ENCODE data around the gene LYPD6.
"Not testable (repeated sequence)": the region's sequence is repeated elsewhere in the genome, so short reads cannot be mapped to it uniquely, and the experiment has no call there.

Gene LYPD6

GRCh38 chr2:149473521-149473920 is 143.1 kb downstream of the LYPD6 start:
- Histone ChIP-seq H3K4me3 (ENCODE audit: low read depth, low read length) (no peak overlapping the region), H3K27ac (ENCODE audit: low read depth, low read length) (no peak overlapping the region), H3K4me1 (ENCODE audit: control insufficient read depth, insufficient read depth, low read length) (no peaks in the 10 kb centered on the region), H3K9me3 (ENCODE audit: control insufficient read depth, insufficient read depth, low read length) (no peaks in the 10 kb centered on the region), H3K9ac (ENCODE audit: low read depth, low read length) (no peak overlapping the region), H3K27me3 (ENCODE audit: control insufficient read depth, insufficient read depth, low read length) (no peaks in the 10 kb centered on the region), H3K36me3 (ENCODE audit: control insufficient read depth, insufficient read depth, low read length) (peaks cover 9% of the 10 kb centered on the region; the same call in 1 of the 2 replicates)

- Histone ChIP-seq H3K27me3 (ENCODE audit: control insufficient read depth, insufficient read depth, low read length) (no peaks in the 10 kb centered on the region), H3K36me3 (ENCODE audit: control insufficient read depth, insufficient read depth, low read length) (no peaks in the 10 kb centered on the region), H3K4me1 (ENCODE audit: control insufficient read depth, insufficient read depth, low read length) (peaks cover 3% of the 10 kb centered on the region), H3K9me3 (ENCODE audit: control insufficient read depth, insufficient read depth, low read length) (no peaks in the 10 kb centered on the region), H3K4me3 (ENCODE audit: low read depth, low read length) (no peak overlapping the region), H3K9ac (ENCODE audit: low read depth, low read length) (no peak overlapping the region), H3K27ac (ENCODE audit: low read depth, low read length) (peak overlapping the region; percentile 27)
Measured at GRCh38 chr2:149483004-149483605, 152.7 kb downstream of the LYPD6 start.

GRCh38 chr2:149486664-149487063 is 156.3 kb downstream of the LYPD6 start:
- Histone ChIP-seq H3K27ac (ENCODE audit: low read depth, low read length) (no peak overlapping the region), H3K4me3 (ENCODE audit: low read depth, low read length) (no peak overlapping the region), H3K36me3 (ENCODE audit: control insufficient read depth, insufficient read depth, low read length) (no peaks in the 10 kb centered on the region), H3K4me1 (ENCODE audit: control insufficient read depth, insufficient read depth, low read length) (peaks cover 14% of the 10 kb centered on the region), H3K9ac (ENCODE audit: low read depth, low read length) (no peak overlapping the region), H3K9me3 (ENCODE audit: control insufficient read depth, insufficient read depth, low read length) (no peaks in the 10 kb centered on the region), H3K27me3 (ENCODE audit: control insufficient read depth, insufficient read depth, low read length) (no peaks in the 10 kb centered on the region)

- no peak overlapping the region for H3K27ac ChIP-seq (ENCODE audit: low read depth, low read length)
- no peak overlapping the region for H3K4me3 ChIP-seq (ENCODE audit: low read depth, low read length)
- no peaks in the 10 kb centered on the region for H3K27me3 ChIP-seq (ENCODE audit: control insufficient read depth, insufficient read depth, low read length)
- no peaks in the 10 kb centered on the region for H3K36me3 ChIP-seq (ENCODE audit: control insufficient read depth, insufficient read depth, low read length)
- peaks cover 14% of the 10 kb centered on the region for H3K4me1 ChIP-seq (ENCODE audit: control insufficient read depth, insufficient read depth, low read length)
- no peak overlapping the region for H3K9ac ChIP-seq (ENCODE audit: low read depth, low read length)
- no peaks in the 10 kb centered on the region for H3K9me3 ChIP-seq (ENCODE audit: control insufficient read depth, insufficient read depth, low read length)
Measured at GRCh38 chr2:149487189-149487588, 156.8 kb downstream of the LYPD6 start.

- no peak overlapping the region for H3K27ac ChIP-seq (ENCODE audit: low read depth, low read length)
- H3K27me3 ChIP-seq (ENCODE audit: control insufficient read depth, insufficient read depth, low read length) = no peaks in the 10 kb centered on the region
Measured at GRCh38 chr2:149488706-149489440, 158.5 kb downstream of the LYPD6 start.

GRCh38 chr2:149489452-149489851 is 159.1 kb downstream of the LYPD6 start:
- no peak overlapping the region for H3K4me3 ChIP-seq (ENCODE audit: low read depth, low read length)
- no peaks in the 10 kb centered on the region for H3K36me3 ChIP-seq (ENCODE audit: control insufficient read depth, insufficient read depth, low read length)
- H3K27ac ChIP-seq (ENCODE audit: low read depth, low read length) = no peak overlapping the region
- H3K9me3 ChIP-seq (ENCODE audit: control insufficient read depth, insufficient read depth, low read length) = no peaks in the 10 kb centered on the region
- H3K4me1 ChIP-seq (ENCODE audit: control insufficient read depth, insufficient read depth, low read length) = peaks cover 13% of the 10 kb centered on the region; the same call in 1 of the 2 replicates
- no peaks in the 10 kb centered on the region for H3K27me3 ChIP-seq (ENCODE audit: control insufficient read depth, insufficient read depth, low read length)
- no peak overlapping the region for H3K9ac ChIP-seq (ENCODE audit: low read depth, low read length)

More at GRCh38 chr2:149488706-149489440, 158.5 kb downstream of the LYPD6 start:
- Histone ChIP-seq H3K4me1 (ENCODE audit: control insufficient read depth, insufficient read depth, low read length) (peaks cover 13% of the 10 kb centered on the region; the same call in 1 of the 2 replicates), H3K36me3 (ENCODE audit: control insufficient read depth, insufficient read depth, low read length) (no peaks in the 10 kb centered on the region), H3K9ac (ENCODE audit: low read depth, low read length) (no peak overlapping the region), H3K4me3 (ENCODE audit: low read depth, low read length) (no peak overlapping the region), H3K9me3 (ENCODE audit: control insufficient read depth, insufficient read depth, low read length) (no peaks in the 10 kb centered on the region)

GRCh38 chr2:149490296-149490695 is 159.9 kb downstream of the LYPD6 start:
- Histone ChIP-seq H3K9ac (ENCODE audit: low read depth, low read length) (no peak overlapping the region), H3K4me1 (ENCODE audit: control insufficient read depth, insufficient read depth, low read length) (peaks cover 13% of the 10 kb centered on the region; the same call in 1 of the 2 replicates), H3K36me3 (ENCODE audit: control insufficient read depth, insufficient read depth, low read length) (no peaks in the 10 kb centered on the region), H3K27ac (ENCODE audit: low read depth, low read length) (no peak overlapping the region), H3K27me3 (ENCODE audit: control insufficient read depth, insufficient read depth, low read length) (no peaks in the 10 kb centered on the region), H3K4me3 (ENCODE audit: low read depth, low read length) (no peak overlapping the region), H3K9me3 (ENCODE audit: control insufficient read depth, insufficient read depth, low read length) (no peaks in the 10 kb centered on the region)

- Histone ChIP-seq H3K27ac (ENCODE audit: low read depth, low read length) (no peak overlapping the region), H3K4me1 (ENCODE audit: control insufficient read depth, insufficient read depth, low read length) (peaks cover 13% of the 10 kb centered on the region; the same call in 1 of the 2 replicates), H3K36me3 (ENCODE audit: control insufficient read depth, insufficient read depth, low read length) (no peaks in the 10 kb centered on the region), H3K4me3 (ENCODE audit: low read depth, low read length) (no peak overlapping the region), H3K9me3 (ENCODE audit: control insufficient read depth, insufficient read depth, low read length) (no peaks in the 10 kb centered on the region), H3K9ac (ENCODE audit: low read depth, low read length) (no peak overlapping the region), H3K27me3 (ENCODE audit: control insufficient read depth, insufficient read depth, low read length) (no peaks in the 10 kb centered on the region)
Measured at GRCh38 chr2:149492923-149493322, 162.5 kb downstream of the LYPD6 start.

- not testable (repeated sequence) for H3K27me3 ChIP-seq (ENCODE audit: control insufficient read depth, insufficient read depth, low read length); H3K4me3 ChIP-seq (ENCODE audit: low read depth, low read length); H3K9me3 ChIP-seq (ENCODE audit: control insufficient read depth, insufficient read depth, low read length); H3K4me1 ChIP-seq (ENCODE audit: control insufficient read depth, insufficient read depth, low read length); H3K27ac ChIP-seq (ENCODE audit: low read depth, low read length); H3K9ac ChIP-seq (ENCODE audit: low read depth, low read length); H3K36me3 ChIP-seq (ENCODE audit: control insufficient read depth, insufficient read depth, low read length)
Measured at GRCh38 chr2:149499204-149499603, 168.8 kb downstream of the LYPD6 start.

- not testable (repeated sequence) for H3K9ac ChIP-seq (ENCODE audit: low read depth, low read length); H3K9me3 ChIP-seq (ENCODE audit: control insufficient read depth, insufficient read depth, low read length); H3K4me1 ChIP-seq (ENCODE audit: control insufficient read depth, insufficient read depth, low read length); H3K27ac ChIP-seq (ENCODE audit: low read depth, low read length); H3K27me3 ChIP-seq (ENCODE audit: control insufficient read depth, insufficient read depth, low read length); H3K36me3 ChIP-seq (ENCODE audit: control insufficient read depth, insufficient read depth, low read length); H3K4me3 ChIP-seq (ENCODE audit: low read depth, low read length)
Measured at GRCh38 chr2:149506808-149507207, 176.4 kb downstream of the LYPD6 start.

- H3K27ac ChIP-seq (ENCODE audit: low read depth, low read length) = no peak overlapping the region
- H3K4me1 ChIP-seq (ENCODE audit: control insufficient read depth, insufficient read depth, low read length) = no peaks in the 10 kb centered on the region
- no peaks in the 10 kb centered on the region for H3K9me3 ChIP-seq (ENCODE audit: control insufficient read depth, insufficient read depth, low read length)
- no peaks in the 10 kb centered on the region for H3K27me3 ChIP-seq (ENCODE audit: control insufficient read depth, insufficient read depth, low read length)
- no peak overlapping the region for H3K4me3 ChIP-seq (ENCODE audit: low read depth, low read length)
- H3K36me3 ChIP-seq (ENCODE audit: control insufficient read depth, insufficient read depth, low read length) = no peaks in the 10 kb centered on the region
- no peak overlapping the region for H3K9ac ChIP-seq (ENCODE audit: low read depth, low read length)
Measured at GRCh38 chr2:149507974-149508373, 177.6 kb downstream of the LYPD6 start.
